Spleen (tissue), 13 donors: ENCODE results near the gene SMCHD1. TPM values are rescaled to one million over a fixed set of nuclear protein-coding genes. Genes with fewer than 3 reads are reported as not detected.

Experiments used
- DNase-seq: peaks from one replicate; pipeline ENCODE4 v3.0.0-alpha.2; 2020
- H3K27ac ChIP-seq, 8 donors: fragments of 200-600 bp; sonication (generic) in 7 of 8; 1 replicate in 4 of 8; 2 replicates in 4 of 8; pipeline versions ENCODE4 v1.5.0 to v1.8.0; 2016 to 2021; ENCODE audit warnings: inconsistent platforms in 4 of 8, mild to moderate bottlenecking in 4 of 8, moderate library complexity in 1 of 8
- H3K27me3 ChIP-seq, 7 donors: fragments of 200-600 bp; sonication (generic) in 6 of 7; replicated peaks in 1 of 7; 1 replicate in 4 of 7; 2 replicates in 3 of 7; pipeline versions ENCODE4 v1.5.0 to v1.8.0; 2016 to 2021; ENCODE audit warnings: inconsistent platforms in 3 of 7, mild to moderate bottlenecking in 1 of 7
- H3K36me3 ChIP-seq, 6 donors: fragments of 200-600 bp; sonication (generic) in 5 of 6; 1 replicate in 4 of 6; 2 replicates in 2 of 6; pipeline versions ENCODE4 v1.5.0 to v1.8.0; 2016 to 2021; ENCODE audit warnings: inconsistent platforms in 2 of 6
- H3K4me1 ChIP-seq, 6 donors: fragments of 200-600 bp; sonication (generic) in 5 of 6; 1 replicate in 3 of 6; 2 replicates in 3 of 6; pipeline versions ENCODE4 v1.5.0 to v1.8.0; 2016 to 2021; ENCODE audit warnings: inconsistent platforms in 3 of 6
- H3K4me3 ChIP-seq, 8 donors: fragments of 200-600 bp; sonication (generic) in 7 of 8; 1 replicate in 4 of 8; 2 replicates in 4 of 8; pipeline versions ENCODE4 v1.5.0 to v1.8.0; 2016 to 2021; ENCODE audit warnings: inconsistent platforms in 4 of 8, mild to moderate bottlenecking in 4 of 8, moderate library complexity in 2 of 8
- H3K9me3 ChIP-seq, 8 donors: fragments of 200-600 bp; sonication (generic) in 7 of 8; 1 replicate in 4 of 8; 2 replicates in 4 of 8; pipeline versions ENCODE4 v1.5.0 to v1.8.0; 2016 to 2021; ENCODE audit warnings: inconsistent platforms in 4 of 8
- POLR2A ChIP-seq, 3 donors: fragments of 450-650 bp; IDR thresholded peaks; one replicate each; pipeline ENCODE4 v1.5.1; 2017; ENCODE audit warnings: antibody characterized with exemption in 3 of 3, mild to moderate bottlenecking in 1 of 3
- POLR2AphosphoS5 ChIP-seq, 3 donors: sonication (generic); formaldehyde crosslinking; IDR thresholded peaks; one replicate each; pipeline ENCODE4 v1.5.1; 2017; ENCODE audit warnings: antibody characterized with exemption in 3 of 3
- WGBS, 5 donors: extraction: QIAGEN DNeasy Blood & Tissue Kit in 3 of 5; methylation state at CpG; one replicate each; pipeline versions ENCODE4 v1.1.5 to v1.1.7; 2013 to 2018; 5-methylcytosine and 5-hydroxymethylcytosine counted together
- intact Hi-C: fragments of 100-400 bp; cut with DNase I; formaldehyde crosslinking; loops from one replicate; pipeline ENCODE4 v1.15.0; 2023; ENCODE audit warnings: low total_unique reads
- long read RNA-seq, 2 donors: transcript quantifications; one replicate each; lab custom pipeline, GENCODE V29; 2026
- polyA plus RNA-seq, 3 donors: library from polyadenylated mRNA; stranded (reverse); fragments of 200-250 nt; gene quantifications; one replicate each; pipeline ENCODE4 v1.2.1, GENCODE V29; 2013
- total RNA-seq, 7 donors: library from RNA; depleted of rRNA in 3 of 7; stranded (reverse); fragments of >200 nt in 3 of 7; fragmentation: NEBNext Ultra II Directional in 4 of 7; extraction: Animal tissue kit (Norgen Biotek cat#: 25700) in 4 of 7; gene quantifications; one replicate each; pipeline versions ENCODE4 v1.1.0 to v1.2.1, GENCODE V29; 2016 to 2021
- TF ChIP-seq, protein P1 (sequence below), 11 experiments: fragments of 200-600 bp in 7 of 11; fragments of 450-650 bp in 4 of 11; sonication (generic) in 4 of 11; IDR thresholded peaks in 8 of 11; conservative IDR thresholded peaks in 3 of 11; 1 replicate in 7 of 11; 2 replicates in 4 of 11; pipeline versions ENCODE4 v1.4.0 to v1.8.0; 2016 to 2021; ENCODE audit warnings: antibody characterized with exemption in 11 of 11, inconsistent platforms in 4 of 11, mild to moderate bottlenecking in 1 of 11
- donor health status: healthy with polysubstance abuse.
- donor health status: DM: no; HTN: no; CAD: no; lungs with moderate emphysema.
- donor health status: DM: no; HTN: no; CAD: no.
- donor health status: Bipolar disorder and iron deficiency.
- donor health status: healthy.
- donor health status: DM: no; HTN: no; CAD: no.
- donor health status: DM: yes; HTN: yes; CAD: no.

SMCHD1 gene
- total RNA-seq (100 to 1,000 TPM; 142 to 361 (median 203) TPM), polyA plus RNA-seq (10 to 100 TPM; 14.7 to 15.5 (median 15.1) TPM)
- long read RNA-seq, donor 1, transcript SMCHD1-208 (4 exons, 738 nt) = major isoform, 5 of 5 reads
- long read RNA-seq, donor 1, partial matches to known transcripts = 0 of 5 reads
- long read RNA-seq, donor 1, other reads (novel, unspliced or antisense) = 0 of 5 reads
- long read RNA-seq, donor 2, partial matches to known transcripts = 18 of 19 reads
- long read RNA-seq, donor 2, other reads (novel, unspliced or antisense) = 0 of 19 reads

DNA sequence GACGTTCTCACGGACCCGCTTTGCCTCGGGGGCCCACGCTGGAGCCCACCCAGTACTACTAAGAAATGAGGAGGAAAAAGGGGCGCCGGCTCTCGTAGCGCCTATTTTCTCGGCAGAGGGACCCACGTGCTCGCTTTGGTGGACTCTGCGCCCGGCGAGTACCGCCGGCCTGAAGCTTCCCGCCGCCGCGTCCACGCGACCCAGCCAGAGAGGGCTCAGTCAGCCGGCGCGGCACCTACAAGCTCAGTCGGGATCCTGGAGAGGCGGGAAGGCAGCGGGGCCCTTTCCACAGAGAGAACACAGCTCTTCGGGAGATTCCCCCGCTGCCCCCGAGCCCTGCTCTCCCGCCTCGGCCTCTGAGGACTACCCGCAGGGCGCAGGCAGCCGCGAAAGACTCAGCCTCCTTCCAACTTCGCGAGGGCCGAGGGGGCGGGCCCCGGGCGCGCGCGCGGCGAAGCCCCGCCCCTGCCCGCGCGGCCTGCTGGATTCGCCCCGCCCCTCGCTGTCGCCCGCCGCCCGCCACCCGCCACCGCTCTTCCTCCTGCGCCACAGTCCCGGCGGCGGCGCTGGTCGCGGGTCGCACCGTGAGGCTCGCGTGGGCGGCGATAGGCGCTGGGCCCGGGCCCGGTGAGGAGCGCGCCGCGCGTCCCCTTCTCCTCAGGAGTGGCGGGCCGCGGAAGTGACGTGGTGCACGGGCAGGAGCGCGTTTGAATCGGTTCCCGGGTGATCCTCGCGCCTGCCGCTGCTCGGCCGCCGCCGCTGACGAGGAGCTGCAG is at the start of gene SMCHD1:
Gene SMCHD1, plus strand, starts transcription at position 549 of the 776 bp plus-strand sequence. CDS start 350 bp downstream, outside the sequence.
- peak within 1 kb of the TSS; percentile 60 to 94 (median 84) for H3K4me3 ChIP-seq
- no peaks in the 10 kb centered on the region for H3K27me3 ChIP-seq
- intact Hi-C loops = no loop called here
- TF ChIP-seq POLR2A (IDR thresholded peaks at IDR 0.05) (peak; percentile 64 to 96 (median 92)), POLR2AphosphoS5 (IDR thresholded peaks at IDR 0.05) (peak; percentile 98 to 100 (median 100))
- TF ChIP-seq, protein P1, sequence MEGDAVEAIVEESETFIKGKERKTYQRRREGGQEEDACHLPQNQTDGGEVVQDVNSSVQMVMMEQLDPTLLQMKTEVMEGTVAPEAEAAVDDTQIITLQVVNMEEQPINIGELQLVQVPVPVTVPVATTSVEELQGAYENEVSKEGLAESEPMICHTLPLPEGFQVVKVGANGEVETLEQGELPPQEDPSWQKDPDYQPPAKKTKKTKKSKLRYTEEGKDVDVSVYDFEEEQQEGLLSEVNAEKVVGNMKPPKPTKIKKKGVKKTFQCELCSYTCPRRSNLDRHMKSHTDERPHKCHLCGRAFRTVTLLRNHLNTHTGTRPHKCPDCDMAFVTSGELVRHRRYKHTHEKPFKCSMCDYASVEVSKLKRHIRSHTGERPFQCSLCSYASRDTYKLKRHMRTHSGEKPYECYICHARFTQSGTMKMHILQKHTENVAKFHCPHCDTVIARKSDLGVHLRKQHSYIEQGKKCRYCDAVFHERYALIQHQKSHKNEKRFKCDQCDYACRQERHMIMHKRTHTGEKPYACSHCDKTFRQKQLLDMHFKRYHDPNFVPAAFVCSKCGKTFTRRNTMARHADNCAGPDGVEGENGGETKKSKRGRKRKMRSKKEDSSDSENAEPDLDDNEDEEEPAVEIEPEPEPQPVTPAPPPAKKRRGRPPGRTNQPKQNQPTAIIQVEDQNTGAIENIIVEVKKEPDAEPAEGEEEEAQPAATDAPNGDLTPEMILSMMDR (IDR thresholded peaks at IDR 0.05 in 8 of 11, conservative IDR thresholded peaks at IDR 0.05 in 3 of 11) = peak in 2 of 11 experiments; percentile 10 to 11
- peaks cover 0 to 5% (median 0%) of the 10 kb centered on the region in 6 donors for H3K36me3 ChIP-seq
- peak; percentile 99 for DNase-seq
- H3K27ac ChIP-seq = peak within 1 kb of the TSS; percentile 97 to 100 (median 100)
- peaks cover 26 to 76% (median 47%) of the 10 kb centered on the region in 6 donors for H3K4me1 ChIP-seq
- WGBS, 5 donors = 0 to 1% (median 0%) methylated on average over 30 to 100 of the region's 100 CpGs
- H3K9me3 ChIP-seq = no peaks in the 10 kb centered on the region

DNA sequence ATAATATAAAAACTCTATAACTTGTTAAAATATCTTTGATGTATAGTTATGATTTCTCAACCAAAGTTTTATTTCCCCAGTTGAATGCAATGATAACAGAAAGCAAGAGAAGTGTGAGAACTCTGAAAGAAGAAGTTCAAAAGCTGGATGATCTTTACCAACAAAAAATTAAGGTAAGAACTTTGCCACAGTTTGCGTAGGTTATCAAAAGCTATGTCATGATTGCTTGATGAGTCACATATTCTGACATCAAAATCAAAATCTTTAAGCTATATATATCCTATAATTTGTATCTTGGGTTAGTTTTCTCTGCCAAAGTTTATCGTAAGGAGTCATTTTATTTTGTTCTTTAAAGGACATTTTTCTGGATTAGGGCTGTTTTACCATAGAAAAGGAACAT is 49.2 kb upstream of the SMCHD1 start:
- H3K27me3 ChIP-seq = no peaks in the 10 kb centered on the region
- no peak overlapping the region for H3K4me3 ChIP-seq
- peak overlapping the region; percentile 58 to 86 (median 80) for H3K27ac ChIP-seq
- no peaks in the 10 kb centered on the region for H3K9me3 ChIP-seq
- 67 to 75% (median 68%) methylated on average over 2 of the region's 2 CpGs for WGBS, 5 donors
- H3K4me1 ChIP-seq = peaks cover 5 to 40% (median 16%) of the 10 kb centered on the region in 6 donors
- no peak for DNase-seq
- TF ChIP-seq, protein P1 (IDR thresholded peaks at IDR 0.05 in 8 of 11, conservative IDR thresholded peaks at IDR 0.05 in 3 of 11) = no peak
- no peak for TF ChIP-seq POLR2AphosphoS5 (IDR thresholded peaks at IDR 0.05)
- TF ChIP-seq POLR2A (IDR thresholded peaks at IDR 0.05) = no peak
- H3K36me3 ChIP-seq = peaks cover 0 to 9% (median 0%) of the 10 kb centered on the region in 6 donors
- intact Hi-C loops = no loop called here

DNA sequence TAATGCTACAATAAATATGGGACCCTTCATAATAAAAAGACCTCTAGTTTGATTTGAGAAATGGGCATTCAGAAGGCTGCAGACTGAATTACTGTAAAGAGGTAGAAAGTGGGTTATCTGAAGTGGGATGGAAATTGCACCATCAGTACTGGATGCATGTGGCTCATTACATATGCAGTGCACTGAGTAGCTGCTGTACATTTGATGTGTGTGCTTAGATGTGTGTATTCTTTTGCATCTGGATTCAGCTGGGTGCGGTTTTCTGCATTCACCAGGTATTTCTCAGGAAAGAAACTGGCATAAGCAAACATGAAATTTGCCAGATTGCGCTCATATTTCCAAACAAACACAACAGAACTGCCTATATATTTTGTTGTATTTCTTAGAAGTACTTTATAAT is 45.9 kb upstream of the SMCHD1 start:
- Histone ChIP-seq H3K36me3 (peaks cover 0 to 15% (median 0%) of the 10 kb centered on the region in 6 donors), H3K27me3 (no peaks in the 10 kb centered on the region), H3K4me3 (no peak overlapping the region), H3K27ac (peak overlapping the region in 1 of 8 donors; percentile 77), H3K9me3 (peaks cover 0 to under 1% (median 0%) of the 10 kb centered on the region in 8 donors), H3K4me1 (peaks cover 5 to 37% (median 16%) of the 10 kb centered on the region in 6 donors)
- intact Hi-C loops = no loop called here
- DNase-seq = no peak
- TF ChIP-seq POLR2AphosphoS5 (IDR thresholded peaks at IDR 0.05) (no peak), POLR2A (IDR thresholded peaks at IDR 0.05) (no peak)
- TF ChIP-seq, protein P1 (IDR thresholded peaks at IDR 0.05 in 8 of 11, conservative IDR thresholded peaks at IDR 0.05 in 3 of 11) = no peak
- 94 to 100% (median 96%) methylated on average over 2 of the region's 2 CpGs for WGBS, 5 donors
